ENCODE measurements around the gene MOB1B.
"Not testable (repeated sequence)": the region's sequence is repeated elsewhere in the genome, so short reads cannot be mapped to it uniquely, and the experiment has no call there.

The MOB1B gene

GRCh38 chr4:70901984-70902576 lies at the start of gene MOB1B:
Gene MOB1B, plus strand, starts transcription at chr4:70902369. Its CDS starts 168 bp downstream, at chr4:70902537.
- DNase-seq, result peak; percentile 89

DNA sequence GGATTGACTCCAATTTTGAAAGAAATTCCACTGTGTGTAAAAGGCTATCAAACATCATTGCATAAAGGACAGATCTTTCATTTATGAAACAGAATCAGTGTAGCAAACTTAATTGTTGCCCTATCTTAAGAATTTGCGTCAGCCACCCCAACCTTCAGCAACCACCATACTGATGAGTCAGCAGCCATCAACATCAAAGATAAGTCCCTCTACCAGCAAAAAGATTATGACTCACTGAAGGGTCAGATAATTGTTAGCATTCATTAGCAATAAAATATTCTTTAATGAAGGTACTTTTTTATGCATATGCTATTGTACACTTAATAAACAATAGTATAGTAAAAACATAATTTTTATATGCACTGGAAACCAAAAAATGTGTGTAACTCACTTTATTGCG lies 46.7 kb upstream of the MOB1B start:
- DNase-seq, result no peak

DNA sequence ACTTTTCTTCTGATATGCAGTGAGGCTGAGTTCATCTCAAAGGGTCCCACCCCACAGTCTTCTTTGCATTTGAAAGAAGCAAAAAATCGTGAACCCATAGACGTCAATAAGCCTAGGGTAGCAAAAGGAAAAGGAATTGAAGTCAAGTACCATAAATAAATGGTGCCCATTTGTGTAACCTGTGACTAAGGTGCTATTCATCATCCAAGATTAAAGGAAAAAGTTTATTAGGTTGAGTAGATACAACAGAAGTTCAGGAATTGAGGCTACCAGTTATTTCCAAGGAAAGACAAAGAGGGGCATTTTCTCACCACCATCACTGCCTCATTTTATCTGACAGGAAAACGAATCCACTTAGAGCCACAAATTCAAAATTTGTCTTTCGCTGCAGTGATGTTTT lies 43.7 kb upstream of the MOB1B start:
- no peak for DNase-seq

DNA sequence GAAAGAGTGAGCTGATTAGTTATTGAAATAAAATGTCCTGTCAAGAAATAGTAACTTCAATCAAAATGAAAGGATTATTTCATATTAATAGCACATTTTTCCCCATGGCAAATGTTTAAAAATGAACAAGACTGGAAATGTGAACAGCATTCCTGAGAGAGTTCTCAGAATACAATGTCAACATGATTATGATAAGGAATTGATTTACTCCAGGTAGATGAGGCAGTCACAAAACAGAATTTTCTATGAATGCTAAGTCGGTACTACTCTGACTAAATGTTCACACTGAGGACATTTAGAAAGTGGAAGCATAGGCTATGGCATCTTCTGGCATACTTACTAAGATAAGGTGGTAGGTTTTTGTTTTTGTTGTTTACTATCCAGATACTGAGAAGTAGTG lies 43.1 kb upstream of the MOB1B start:
- DNase-seq, result no peak

- no peak for DNase-seq
These were observed 38.9 kb upstream of the MOB1B start for GRCh38 chr4:70863099-70863790.

DNA sequence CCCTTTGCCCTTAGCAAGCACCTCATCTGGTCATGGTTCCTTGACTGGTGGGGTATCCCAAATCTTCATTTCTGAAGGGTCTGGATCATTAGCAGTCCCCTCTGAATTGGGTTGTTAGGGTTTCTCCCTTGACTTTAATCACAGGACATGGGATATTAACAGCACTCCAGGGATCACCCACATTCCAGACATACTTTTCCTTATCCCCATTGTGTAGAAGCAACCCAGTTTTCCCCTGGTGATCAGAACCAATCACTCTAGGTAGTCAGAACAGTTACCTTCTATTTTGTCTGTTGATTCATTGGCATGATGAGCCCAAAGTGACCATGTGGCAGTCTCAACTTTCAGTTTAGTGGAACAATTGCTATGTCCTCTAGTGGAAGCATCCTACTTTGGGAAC lies 33.4 kb upstream of the MOB1B start:
- DNase-seq, result no peak

DNA sequence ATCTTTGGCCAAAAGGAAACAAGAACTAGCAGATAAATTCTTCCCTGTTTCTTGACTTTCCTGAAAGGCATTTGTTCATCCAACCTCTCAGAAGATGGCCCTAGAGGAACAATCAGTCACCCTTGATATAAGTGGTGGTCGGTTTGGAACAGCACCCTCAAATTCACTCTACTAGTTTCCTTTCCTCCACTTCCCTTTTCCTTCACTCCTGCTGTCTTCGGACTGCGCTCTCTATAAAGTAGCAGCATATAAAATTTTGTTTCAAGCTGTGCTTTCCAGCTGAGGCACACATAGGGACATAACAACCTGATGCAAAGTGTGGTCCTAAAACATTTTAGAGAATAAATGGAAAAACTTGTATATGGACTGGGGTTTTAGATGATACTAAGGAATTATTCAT lies 29.0 kb upstream of the MOB1B start:
- no peak for DNase-seq

- no peak for DNase-seq
These were observed 27.7 kb upstream of the MOB1B start for GRCh38 chr4:70874268-70875156.

DNA sequence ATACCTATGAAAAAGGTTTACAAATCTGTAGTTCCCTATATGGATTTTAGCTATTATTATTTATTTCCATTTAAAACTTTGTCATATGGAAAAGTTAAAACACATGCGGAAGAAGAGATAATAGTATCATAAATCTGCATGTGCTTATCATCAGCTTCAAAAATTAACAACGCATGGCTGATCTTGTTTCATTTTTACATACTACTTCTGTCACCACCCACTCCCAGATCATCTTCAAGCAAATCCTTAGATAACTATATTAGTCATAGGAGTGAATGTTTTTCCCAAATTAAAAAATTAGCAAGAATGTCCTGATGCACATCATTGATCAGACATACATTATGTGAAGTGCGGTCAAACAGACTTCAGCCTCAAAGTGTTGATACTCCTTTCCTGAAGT lies 24.6 kb upstream of the MOB1B start:
- DNase-seq, result no peak

DNA sequence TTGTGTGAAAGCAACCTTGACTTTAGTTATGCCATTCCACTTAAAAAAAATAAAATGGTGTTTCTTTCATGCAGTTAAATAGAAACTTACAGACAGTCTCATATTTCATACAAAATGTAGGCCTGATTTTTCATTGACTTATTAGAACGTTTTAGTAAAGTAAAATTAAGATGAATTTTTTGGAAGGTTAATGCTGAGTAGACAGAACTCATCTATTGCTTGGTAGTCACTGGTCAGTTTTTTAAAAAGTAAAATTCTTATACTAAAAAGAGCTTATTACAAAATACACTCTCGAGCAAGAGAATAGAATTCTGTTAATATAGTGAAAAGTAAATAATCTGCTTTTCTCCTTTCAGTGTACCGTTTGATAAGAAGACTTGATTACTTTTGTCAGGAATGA lies 21.4 kb upstream of the MOB1B start:
- no peak for DNase-seq

- no peak for DNase-seq
These were observed 17.0 kb upstream of the MOB1B start for GRCh38 chr4:70885174-70885573.

DNA sequence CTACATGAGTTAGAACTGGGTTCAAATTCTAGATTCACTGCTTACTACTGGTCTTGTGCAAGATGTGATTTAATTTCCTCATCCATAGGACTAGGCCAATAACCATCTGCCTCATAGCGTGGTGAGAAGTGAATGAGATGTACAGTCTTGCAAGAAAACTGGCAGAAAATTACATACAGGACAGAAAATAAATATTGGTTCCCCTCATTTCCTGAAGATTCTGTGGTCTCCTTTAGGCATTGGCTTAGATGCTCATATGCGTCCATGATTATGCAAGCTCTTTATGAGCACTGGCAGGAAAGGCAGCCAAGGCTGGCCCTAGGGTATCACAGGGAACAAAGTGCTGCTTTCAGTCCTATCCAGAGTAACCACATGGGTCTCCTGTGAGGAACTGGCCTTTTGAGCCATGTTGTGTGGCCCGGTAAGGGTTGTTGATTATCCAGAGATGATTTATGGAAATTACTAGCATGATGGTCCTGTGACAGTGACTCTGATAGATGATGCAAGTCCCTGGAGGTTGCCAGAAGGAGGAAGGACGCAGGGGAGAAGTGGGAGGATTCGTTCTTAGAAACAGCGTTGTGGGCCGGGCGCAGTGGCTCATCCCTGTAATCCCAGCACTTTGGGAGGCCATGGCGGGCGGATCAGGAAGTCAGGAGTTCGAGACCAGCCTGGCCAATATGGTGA lies 9.9 kb upstream of the MOB1B start:
- no peak for DNase-seq

- DNase-seq, result no peak
These were observed 8.4 kb upstream of the MOB1B start for GRCh38 chr4:70893790-70894189.

DNA sequence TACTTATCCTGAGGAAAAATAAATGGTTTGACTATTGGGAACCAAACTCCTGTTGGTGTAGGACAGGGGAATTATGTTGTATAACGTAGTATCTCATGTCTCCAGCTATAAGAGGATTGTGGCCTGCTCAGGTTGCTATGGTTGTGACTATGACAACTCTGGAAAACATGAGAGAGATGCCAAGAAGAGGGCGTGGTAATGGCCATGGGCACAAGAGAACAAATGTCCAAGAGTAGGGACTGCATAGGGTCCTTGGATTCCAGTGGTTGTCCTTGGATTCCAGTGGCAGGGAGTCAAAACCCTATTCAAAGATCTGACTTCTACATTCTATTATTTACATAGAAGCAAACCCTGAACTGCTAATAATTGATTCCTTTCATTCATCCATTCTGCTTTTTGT lies 6.8 kb upstream of the MOB1B start:
- DNase-seq, result no peak

GRCh38 chr4:70895811-70896491 lies 6.2 kb upstream of the MOB1B start:
- no peak for DNase-seq

GRCh38 chr4:70898581-70898980 lies 3.6 kb upstream of the MOB1B start:
- not testable (repeated sequence) for DNase-seq

DNA sequence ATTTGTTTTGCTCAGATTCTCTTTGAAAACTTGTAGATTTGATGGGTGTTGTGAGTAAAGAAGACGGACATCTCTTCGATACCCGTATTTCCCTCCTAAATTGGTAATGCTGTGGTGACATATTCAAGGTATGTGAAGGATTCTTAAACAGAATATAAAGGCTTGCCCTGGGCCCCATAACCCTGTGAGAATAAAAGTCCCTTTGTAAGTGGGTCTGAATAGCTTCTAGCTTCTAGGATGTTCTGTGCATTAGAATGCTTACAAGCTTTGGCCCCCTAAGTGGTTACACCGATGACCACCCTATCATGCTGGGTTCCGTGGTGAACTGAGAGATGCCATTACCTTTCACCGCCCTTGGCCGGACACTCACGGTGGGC lies 574 bp upstream of the MOB1B start:
- no peak for DNase-seq

- peak; percentile 35 for DNase-seq
These were observed 565 bp downstream of the MOB1B start for GRCh38 chr4:70902577-70903290.

GRCh38 chr4:70903291-70903603 lies 1.1 kb downstream of the MOB1B start:
- DNase-seq, result no peak

DNA sequence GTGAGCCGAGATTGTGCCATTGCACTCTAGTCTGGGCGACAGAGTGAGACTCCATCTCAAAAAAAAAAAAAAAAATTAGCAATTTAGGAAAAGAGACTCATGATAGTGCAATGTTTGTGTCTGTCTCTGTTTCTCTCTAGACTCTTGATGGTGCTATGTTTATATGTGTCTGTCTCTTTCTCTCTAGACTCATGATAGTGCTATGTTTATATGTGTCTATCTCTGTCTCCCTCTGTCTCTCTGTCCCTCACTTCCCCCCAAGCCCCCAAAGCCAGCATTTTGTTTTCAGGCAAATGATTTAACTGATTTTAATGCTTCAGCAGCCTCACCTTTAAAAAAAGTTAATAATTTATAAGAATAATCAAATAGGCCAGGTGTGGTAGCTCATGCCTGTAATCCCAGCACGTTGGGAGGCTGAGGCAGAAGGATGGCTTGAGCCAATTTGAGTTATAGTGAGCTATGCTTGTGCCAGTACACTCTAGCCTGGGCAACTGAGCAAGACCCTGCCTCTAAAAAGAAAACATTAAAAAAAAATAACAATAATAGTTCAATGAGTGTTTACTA lies 6.9 kb downstream of the MOB1B start:
- DNase-seq, result no peak

DNA sequence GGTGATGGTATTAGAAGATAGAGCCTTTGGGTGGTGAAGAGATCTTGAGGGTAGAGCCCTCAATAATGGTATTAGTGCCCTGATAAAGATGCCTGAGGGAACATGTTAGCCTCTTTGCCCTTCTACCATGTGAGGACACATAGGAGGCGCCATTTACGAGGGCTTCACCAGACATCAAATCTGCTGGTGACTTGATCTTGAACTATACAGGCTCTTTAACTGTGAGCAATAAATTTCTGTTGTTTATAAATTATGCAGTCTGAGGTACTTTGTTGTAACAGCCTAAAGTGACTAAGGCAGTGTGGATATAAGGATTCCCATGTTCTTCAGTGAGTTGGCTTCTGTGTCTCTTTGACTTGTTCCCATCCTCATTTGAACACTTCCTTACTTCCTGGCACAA lies 11.8 kb downstream of the MOB1B start:
- no peak for DNase-seq

DNA sequence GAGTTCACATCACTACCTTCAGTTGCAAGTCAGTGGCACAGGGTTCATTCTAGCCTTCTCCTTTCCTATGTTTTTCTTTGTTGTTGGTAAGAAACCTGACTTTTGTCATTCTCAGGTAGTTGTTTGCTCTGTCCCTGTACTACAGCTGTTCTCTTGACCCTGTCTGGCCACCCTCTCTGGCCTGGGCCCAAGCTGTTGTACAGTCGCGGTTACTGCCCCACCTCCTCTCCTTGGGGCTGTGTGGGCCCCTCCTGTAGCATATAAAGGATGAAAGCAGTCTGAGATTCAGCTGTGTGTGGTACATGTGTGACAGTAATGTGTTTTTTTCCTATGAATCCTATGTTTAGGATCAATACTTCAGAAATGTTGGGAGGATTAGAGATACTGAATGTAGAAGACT lies 12.5 kb downstream of the MOB1B start:
- no peak for DNase-seq
